AG09309 (cell line): Measurements from ENCODE around the gene TLN1.

Source experiments
- DNase-seq: peaks from one replicate; pipeline ENCODE4 v3.0.0-alpha.2; 2010; ENCODE audit warnings: low read depth
- H3K4me3 ChIP-seq: 2 replicates; pipeline ENCODE4 v1.5.1; 2011; ENCODE audit warnings: mild to moderate bottlenecking, low read depth, low read length, moderate library complexity; ENCODE audit not compliant: control insufficient read depth
- CTCF ChIP-seq: IDR thresholded peaks from 2 replicates; pipeline ENCODE4 v1.5.1; 2011; ENCODE audit warnings: mild to moderate bottlenecking, low read depth, low read length, inconsistent platforms; ENCODE audit not compliant: insufficient read depth, control insufficient read depth; ENCODE audit errors: missing control alignments

Gene TLN1

GRCh38 chr9:35732800-35733541 is 976 bp upstream of the TLN1 start:
- no peak for TF ChIP-seq CTCF
- H3K4me3 ChIP-seq: peak overlapping the region; percentile 88
- no peak for DNase-seq

GRCh38 chr9:35731415-35732184 is 395 bp downstream of the TLN1 start:
- no peak for DNase-seq

GRCh38 chr9:35730486-35730854 is 1.5 kb downstream of the TLN1 start:
- TF ChIP-seq CTCF: no peak
- no peak for DNase-seq
- peak overlapping the region; percentile 88 for H3K4me3 ChIP-seq

More at GRCh38 chr9:35731415-35732184, 395 bp downstream of the TLN1 start:
- TF ChIP-seq CTCF: no peak
- peak overlapping the region; percentile 88 for H3K4me3 ChIP-seq

- H3K4me3 ChIP-seq: peak overlapping the region; percentile 88
- peak; percentile 77 for TF ChIP-seq CTCF
- peak; percentile 61 for DNase-seq
Measured at GRCh38 chr9:35729700-35730485, 2.1 kb downstream of the TLN1 start.

GRCh38 chr9:35729101-35729500 is 2.9 kb downstream of the TLN1 start:
- peak overlapping the region; percentile 88 for H3K4me3 ChIP-seq
- DNase-seq: no peak
- no peak for TF ChIP-seq CTCF
